SH-SY5Y (cell line): ENCODE measurements around the gene UBIAD1.

Experiments used
- GATA2 ChIP-seq: IDR thresholded peaks from 2 replicates; pipeline ENCODE4 v1.6.1; 2011; ENCODE audit warnings: mild to moderate bottlenecking, low read depth, low read length
- GATA3 ChIP-seq: IDR thresholded peaks from 2 replicates; pipeline ENCODE4 v1.6.1; 2011; ENCODE audit warnings: low read depth, mild to moderate bottlenecking, low read length, moderate library complexity

DNA sequence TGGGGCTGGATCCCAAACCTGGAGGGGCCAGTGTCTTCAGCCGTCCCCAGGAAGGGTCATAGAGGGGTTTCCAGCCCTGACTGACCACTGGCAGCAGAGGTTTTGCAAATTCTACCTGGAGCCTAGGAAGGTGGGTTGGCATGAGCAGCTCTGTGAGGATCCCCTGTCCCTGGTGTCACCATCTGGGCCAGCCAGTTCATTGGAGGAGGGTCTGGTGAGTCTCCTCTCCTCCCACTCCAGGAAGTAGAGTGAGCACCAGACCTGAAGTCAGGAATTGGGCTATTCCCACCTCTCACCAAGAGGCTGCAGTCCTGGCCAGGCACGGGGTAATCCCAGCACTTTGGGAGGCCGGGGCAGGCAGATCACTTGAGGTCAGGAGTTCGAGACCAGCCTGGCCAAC is 57.4 kb downstream of the UBIAD1 start:
- no peak for TF ChIP-seq GATA2
- no peak for TF ChIP-seq GATA3
